HEK293 (cell line): Measurements from ENCODE around the gene PINLYP.
A peak's percentile ranks its signal among the peaks of the same experiment; 100 is the strongest.

Experiments
- CTCF ChIA-PET: fragments of 350-600 bp; formaldehyde crosslinking; extraction: SDS; loops from one replicate; lab custom pipeline; 2021; ENCODE audit warnings: antibody characterized with exemption; lab: Yijun Ruan, JAX
- POLR2A ChIA-PET: fragments of 300-600 bp; formaldehyde crosslinking; extraction: SDS; loops from one replicate; lab custom pipeline; 2020; ENCODE audit warnings: antibody characterized with exemption, inconsistent platforms; lab: Yijun Ruan, JAX
- H3K27ac ChIP-seq: fragments of 200-500 bp; sonication (Bioruptor generic); 2 replicates; pipeline ENCODE4 v1.5.1; 2014; ENCODE audit warnings: low read depth, low read length, control low read depth, inconsistent platforms; ENCODE audit errors: extremely low read depth
- H3K36me3 ChIP-seq, 2 experiments: fragments of 200-500 bp in 1 of 2; sonication (Bioruptor generic) in 1 of 2; 1 replicate in 1 of 2; 2 replicates in 1 of 2; pipeline ENCODE4 v1.5.1; 2014 to 2017; ENCODE audit warnings: inconsistent platforms in 2 of 2, low read length in 2 of 2; ENCODE audit not compliant: control insufficient read depth in 2 of 2, insufficient read depth in 1 of 2
- H3K4me1 ChIP-seq: fragments of 200-500 bp; sonication (Bioruptor generic); 2 replicates; pipeline ENCODE4 v1.5.1; 2014; ENCODE audit warnings: mild to moderate bottlenecking, low read length, inconsistent platforms; ENCODE audit not compliant: control insufficient read depth, insufficient read depth
- H3K4me3 ChIP-seq: 2 replicates; pipeline ENCODE4 v1.5.1; 2011; ENCODE audit warnings: low read depth, mild to moderate bottlenecking, control low read depth, low read length, moderate library complexity
- H3K9me3 ChIP-seq: fragments of 200-500 bp; sonication (Bioruptor generic); 2 replicates; pipeline ENCODE4 v1.5.1; 2014; ENCODE audit warnings: low read depth, low read length, inconsistent platforms; ENCODE audit not compliant: control insufficient read depth, insufficient read depth
- FEZF1 ChIP-seq: fragments of 450-650 bp; formaldehyde crosslinking; IDR thresholded peaks from 2 replicates; pipeline ENCODE4 v1.5.1; 2016; ENCODE audit warnings: missing biosample characterization, missing genetic modification characterization
- GLIS1 ChIP-seq: fragments of 450-650 bp; formaldehyde crosslinking; IDR thresholded peaks from 2 replicates; pipeline ENCODE4 v1.5.1; 2016; ENCODE audit warnings: missing biosample characterization, missing genetic modification characterization
- KLF17 ChIP-seq: fragments of 450-650 bp; formaldehyde crosslinking; IDR thresholded peaks from 2 replicates; pipeline ENCODE4 v1.5.1; 2016; ENCODE audit warnings: missing biosample characterization, missing genetic modification characterization
- OSR2 ChIP-seq: fragments of 450-650 bp; formaldehyde crosslinking; IDR thresholded peaks from 2 replicates; pipeline ENCODE4 v1.5.1; 2016; ENCODE audit warnings: missing biosample characterization, missing genetic modification characterization
- ZBTB44 ChIP-seq: fragments of 450-650 bp; IDR thresholded peaks from 2 replicates; pipeline ENCODE4 v1.5.1; 2018; ENCODE audit warnings: missing biosample characterization, mild to moderate bottlenecking, missing genetic modification characterization
- ZBTB8A ChIP-seq: fragments of 450-650 bp; formaldehyde crosslinking; IDR thresholded peaks from 2 replicates; pipeline ENCODE4 v1.5.1; 2016; ENCODE audit warnings: missing biosample characterization, missing genetic modification characterization
- ZNF146 ChIP-seq: fragments of 450-650 bp; formaldehyde crosslinking; IDR thresholded peaks from 2 replicates; pipeline ENCODE4 v1.5.1; 2016; ENCODE audit warnings: missing biosample characterization, missing genetic modification characterization
- ZNF239 ChIP-seq: fragments of 450-650 bp; formaldehyde crosslinking; IDR thresholded peaks from 2 replicates; pipeline ENCODE4 v1.5.1; 2016; ENCODE audit warnings: missing biosample characterization, missing genetic modification characterization
- ZNF24 ChIP-seq: fragments of 450-650 bp; formaldehyde crosslinking; IDR thresholded peaks from 2 replicates; pipeline ENCODE4 v1.5.1; 2016; ENCODE audit warnings: missing biosample characterization, missing genetic modification characterization
- ZNF280D ChIP-seq: fragments of 450-650 bp; formaldehyde crosslinking; IDR thresholded peaks from 2 replicates; pipeline ENCODE4 v1.5.1; 2016; ENCODE audit warnings: missing biosample characterization, missing genetic modification characterization
- ZNF324 ChIP-seq: fragments of 450-650 bp; formaldehyde crosslinking; IDR thresholded peaks from 2 replicates; pipeline ENCODE4 v1.5.1; 2016; ENCODE audit warnings: missing biosample characterization, missing genetic modification characterization
- ZNF350 ChIP-seq: fragments of 450-650 bp; formaldehyde crosslinking; IDR thresholded peaks from 2 replicates; pipeline ENCODE4 v1.5.0; 2017; ENCODE audit warnings: missing biosample characterization, mild to moderate bottlenecking, missing genetic modification characterization
- ZNF391 ChIP-seq: fragments of 450-650 bp; formaldehyde crosslinking; IDR thresholded peaks from 2 replicates; pipeline ENCODE4 v1.5.1; 2016; ENCODE audit warnings: low read depth, missing biosample characterization, missing genetic modification characterization, borderline replicate concordance
- ZNF449 ChIP-seq: fragments of 450-650 bp; formaldehyde crosslinking; IDR thresholded peaks from 2 replicates; pipeline ENCODE4 v1.5.1; 2017; ENCODE audit warnings: missing biosample characterization, mild to moderate bottlenecking, missing genetic modification characterization, moderate library complexity
- ZNF513 ChIP-seq: fragments of 450-650 bp; IDR thresholded peaks from 2 replicates; pipeline ENCODE4 v1.5.1; 2018; ENCODE audit warnings: missing biosample characterization, missing genetic modification characterization
- ZNF544 ChIP-seq: fragments of 450-650 bp; formaldehyde crosslinking; IDR thresholded peaks from 2 replicates; pipeline ENCODE4 v1.5.0; 2017; ENCODE audit warnings: missing biosample characterization, missing genetic modification characterization
- ZNF571 ChIP-seq: fragments of 450-650 bp; formaldehyde crosslinking; IDR thresholded peaks from 2 replicates; pipeline ENCODE4 v1.5.0; 2017; ENCODE audit warnings: missing biosample characterization, missing genetic modification characterization
- ZNF677 ChIP-seq: fragments of 450-650 bp; IDR thresholded peaks from 2 replicates; pipeline ENCODE4 v1.5.0; 2018; ENCODE audit warnings: missing biosample characterization, mild to moderate bottlenecking, missing genetic modification characterization, moderate library complexity
- ZNF704 ChIP-seq: fragments of 450-650 bp; formaldehyde crosslinking; IDR thresholded peaks from 2 replicates; pipeline ENCODE4 v1.5.1; 2016; ENCODE audit warnings: missing biosample characterization, missing genetic modification characterization
- ZSCAN16 ChIP-seq: fragments of 450-650 bp; formaldehyde crosslinking; IDR thresholded peaks from 2 replicates; pipeline ENCODE4 v1.5.1; 2016; ENCODE audit warnings: missing biosample characterization, missing genetic modification characterization
- ZSCAN30 ChIP-seq: fragments of 450-650 bp; IDR thresholded peaks from 2 replicates; pipeline ENCODE4 v1.5.1; 2018; ENCODE audit warnings: missing biosample characterization, mild to moderate bottlenecking, missing genetic modification characterization, moderate library complexity
- ZSCAN5A ChIP-seq: fragments of 450-650 bp; formaldehyde crosslinking; IDR thresholded peaks from 2 replicates; pipeline ENCODE4 v1.5.1; 2016; ENCODE audit warnings: missing biosample characterization, missing genetic modification characterization

Gene PINLYP

GRCh38 chr19:43532571-43532961, 43.0 kb upstream of the PINLYP start:
- no peak overlapping the region for H3K4me3 ChIP-seq
- peaks cover 30% of the 10 kb centered on the region for H3K4me1 ChIP-seq
- peak overlapping the region; percentile 73 for H3K27ac ChIP-seq
- POLR2A ChIA-PET, result interaction anchor here (0.8 to 2.2 kb wide), 14 partner anchors 8 to 227 kb away, joined by 3 to 25 read pairs (median 6); partner anchors contain the start of genes IRGQ, PHLDB3 and ZNF576
- CTCF ChIA-PET, result interaction anchor here (0.6 to 13.6 kb wide), 13 partner anchors 10 to 414 kb away, joined by 3 to 138 read pairs (median 4); no protein-coding TSS in a partner anchor
- H3K9me3 ChIP-seq, result no peaks in the 10 kb centered on the region
- TF ChIP-seq ZNF350 (tag by site-specific recombination) (no peak), ZBTB8A (tag by site-specific recombination) (peak; percentile 76), ZNF704 (tag by site-specific recombination) (no peak), ZSCAN5A (tag by site-specific recombination) (no peak)
- H3K36me3 ChIP-seq, result peaks cover 17 to 18% of the 10 kb centered on the region in 2 experiments

GRCh38 chr19:43532962-43533545, 42.5 kb upstream of the PINLYP start, which contains the start of gene ZNF575:
ZNF575 (plus strand) TSS chr19:43533188; CDS start chr19:43534423, 1,235 bp downstream.
- Histone ChIP-seq H3K4me3 (peak within 1 kb of the TSS; percentile 9), H3K9me3 (no peaks in the 10 kb centered on the region), H3K4me1 (peaks cover 26% of the 10 kb centered on the region), H3K36me3 (peaks cover 22 to 23% of the 10 kb centered on the region in 2 experiments), H3K27ac (peak within 1 kb of the TSS; percentile 73)
- ChIA-PET POLR2A (interaction anchor here (0.7 to 2.2 kb wide), 18 partner anchors 8 to 674 kb away, joined by 3 to 25 read pairs (median 6); partner anchors contain the start of genes IRGQ, PHLDB3 and ZNF576), CTCF (interaction anchor here (0.6 to 13.6 kb wide), 13 partner anchors 11 to 413 kb away, joined by 3 to 138 read pairs (median 5); partner anchors contain the start of gene LYPD3)
- TF ChIP-seq ZNF449 (tag by site-specific recombination), result peak; percentile 94
- no peak for TF ChIP-seq ZNF571 (tag by site-specific recombination)
- TF ChIP-seq ZNF391 (tag by site-specific recombination), result 0 out of 2 replicates have a peak, but pooled peaks have one; percentile 37
- no peak for TF ChIP-seq FEZF1 (tag by site-specific recombination)
- TF ChIP-seq ZNF544 (tag by site-specific recombination), result no peak
- TF ChIP-seq ZBTB44 (tag by site-specific recombination), result peak; percentile 77
- TF ChIP-seq KLF17, result peak; percentile 54
- no peak for TF ChIP-seq ZNF280D (tag by site-specific recombination)
- peak; percentile 75 for TF ChIP-seq OSR2 (tag by site-specific recombination)
- TF ChIP-seq ZNF677 (tag by site-specific recombination), result no peak
- no peak for TF ChIP-seq ZNF239 (tag by site-specific recombination)
- TF ChIP-seq GLIS1 (tag by site-specific recombination), result peak; percentile 49
- TF ChIP-seq ZNF24 (tag by site-specific recombination), result no peak
- TF ChIP-seq ZNF146 (tag by site-specific recombination), result no peak
- TF ChIP-seq ZNF324 (tag by site-specific recombination), result peak; percentile 48; the same call in 1 of the 2 replicates
- TF ChIP-seq ZNF513, result no peak
- TF ChIP-seq ZSCAN16 (tag by site-specific recombination), result no peak
- TF ChIP-seq ZSCAN30 (tag by site-specific recombination), result 0 out of 2 replicates have a peak, but pooled peaks have one; percentile 42
